SKM-1 treated with dmso at 0.1 percent for 144 hours (cell line): ENCODE measurements around the gene CELSR3.

Source experiments
- DNase-seq: peaks from one replicate; lab custom pipeline; 2025; ENCODE audit not compliant: unreplicated experiment; lab: John Stamatoyannopoulos, UW

CELSR3 gene

GRCh38 chr3:48662753-48663488 is at the start of gene CELSR3:
TSS of gene CELSR3 (minus strand) at chr3:48662886. CDS start at chr3:48662634, 252 bp downstream.
- DNase-seq: peak; percentile 62

GRCh38 chr3:48711727-48712126 is 49.0 kb upstream of the CELSR3 start:
- no peak for DNase-seq

GRCh38 chr3:48709051-48709461 is 46.4 kb upstream of the CELSR3 start:
- DNase-seq: no peak

GRCh38 chr3:48708481-48708889 is 45.8 kb upstream of the CELSR3 start:
- no peak for DNase-seq

GRCh38 chr3:48707157-48707556 is 44.5 kb upstream of the CELSR3 start:
- DNase-seq: no peak

GRCh38 chr3:48702320-48702920 is 39.7 kb upstream of the CELSR3 start:
- no peak for DNase-seq

- DNase-seq: no peak
Observed at GRCh38 chr3:48700731-48701405, 38.2 kb upstream of the CELSR3 start.

GRCh38 chr3:48698891-48699290 is 36.2 kb upstream of the CELSR3 start:
- no peak for DNase-seq

- DNase-seq: no peak
Observed at GRCh38 chr3:48697952-48698351, 35.3 kb upstream of the CELSR3 start.

- DNase-seq: no peak
Observed at GRCh38 chr3:48696601-48697000, 33.9 kb upstream of the CELSR3 start.

GRCh38 chr3:48696156-48696555 is 33.5 kb upstream of the CELSR3 start:
- DNase-seq: no peak

- no peak for DNase-seq
Observed at GRCh38 chr3:48695393-48695753, 32.7 kb upstream of the CELSR3 start.

- DNase-seq: no peak
Observed at GRCh38 chr3:48694610-48695392, 32.1 kb upstream of the CELSR3 start.

GRCh38 chr3:48693826-48694225 is 31.1 kb upstream of the CELSR3 start:
- no peak for DNase-seq

GRCh38 chr3:48692551-48692950 is 29.9 kb upstream of the CELSR3 start:
- no peak for DNase-seq

GRCh38 chr3:48690846-48691458 is 28.3 kb upstream of the CELSR3 start:
- DNase-seq: no peak

- DNase-seq: no peak
Observed at GRCh38 chr3:48689384-48689783, 26.7 kb upstream of the CELSR3 start.

GRCh38 chr3:48688737-48689075 is 26.0 kb upstream of the CELSR3 start:
- DNase-seq: no peak

- no peak for DNase-seq
Observed at GRCh38 chr3:48688032-48688736, 25.5 kb upstream of the CELSR3 start.

GRCh38 chr3:48687220-48687678 is 24.6 kb upstream of the CELSR3 start:
- DNase-seq: no peak
